ENCODE measurements around the gene DOCK2.
"Not testable (repeated sequence)": the region's sequence is repeated elsewhere in the genome, so short reads cannot be mapped to it uniquely, and the experiment has no call there.

DOCK2 gene

DNA sequence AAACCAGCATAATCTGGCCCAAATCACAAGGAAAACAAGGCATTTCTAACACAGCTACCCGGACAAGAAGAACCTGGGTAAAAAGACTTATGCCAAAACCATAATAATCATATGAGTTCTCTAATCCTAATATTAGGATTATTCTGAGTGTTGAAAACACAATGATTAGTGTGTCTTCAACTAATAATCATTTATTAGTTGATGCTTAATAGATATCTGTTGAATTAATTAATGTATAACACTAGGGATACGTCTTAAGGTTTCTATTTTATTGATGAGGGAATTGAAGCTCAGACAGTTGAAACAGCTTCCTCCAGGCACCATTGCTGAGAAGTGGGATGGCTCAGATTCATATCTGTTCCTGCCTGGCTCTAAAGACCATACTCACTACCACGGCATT lies 112.2 kb downstream of the DOCK2 start:
- H3K9me3 ChIP-seq = no peaks in the 10 kb centered on the region
- peaks cover 11 to 13% of the 10 kb centered on the region in 2 experiments for H3K4me1 ChIP-seq (ENCODE audit: control insufficient read depth in 1 of 2, insufficient read depth in 1 of 2, low read depth in 1 of 2, low read length in 1 of 2)
- peaks cover 88% of the 10 kb centered on the region for H3K36me3 ChIP-seq
- no peak overlapping the region for H3K4me3 ChIP-seq (ENCODE audit: low read depth in 1 of 2, low read length in 1 of 2)
- H3K27ac ChIP-seq = no peak overlapping the region
- no peaks in the 10 kb centered on the region for H3K27me3 ChIP-seq
- TF ChIP-seq, protein P1, sequence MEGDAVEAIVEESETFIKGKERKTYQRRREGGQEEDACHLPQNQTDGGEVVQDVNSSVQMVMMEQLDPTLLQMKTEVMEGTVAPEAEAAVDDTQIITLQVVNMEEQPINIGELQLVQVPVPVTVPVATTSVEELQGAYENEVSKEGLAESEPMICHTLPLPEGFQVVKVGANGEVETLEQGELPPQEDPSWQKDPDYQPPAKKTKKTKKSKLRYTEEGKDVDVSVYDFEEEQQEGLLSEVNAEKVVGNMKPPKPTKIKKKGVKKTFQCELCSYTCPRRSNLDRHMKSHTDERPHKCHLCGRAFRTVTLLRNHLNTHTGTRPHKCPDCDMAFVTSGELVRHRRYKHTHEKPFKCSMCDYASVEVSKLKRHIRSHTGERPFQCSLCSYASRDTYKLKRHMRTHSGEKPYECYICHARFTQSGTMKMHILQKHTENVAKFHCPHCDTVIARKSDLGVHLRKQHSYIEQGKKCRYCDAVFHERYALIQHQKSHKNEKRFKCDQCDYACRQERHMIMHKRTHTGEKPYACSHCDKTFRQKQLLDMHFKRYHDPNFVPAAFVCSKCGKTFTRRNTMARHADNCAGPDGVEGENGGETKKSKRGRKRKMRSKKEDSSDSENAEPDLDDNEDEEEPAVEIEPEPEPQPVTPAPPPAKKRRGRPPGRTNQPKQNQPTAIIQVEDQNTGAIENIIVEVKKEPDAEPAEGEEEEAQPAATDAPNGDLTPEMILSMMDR (IDR thresholded peaks at IDR 0.05) = no peak

DNA sequence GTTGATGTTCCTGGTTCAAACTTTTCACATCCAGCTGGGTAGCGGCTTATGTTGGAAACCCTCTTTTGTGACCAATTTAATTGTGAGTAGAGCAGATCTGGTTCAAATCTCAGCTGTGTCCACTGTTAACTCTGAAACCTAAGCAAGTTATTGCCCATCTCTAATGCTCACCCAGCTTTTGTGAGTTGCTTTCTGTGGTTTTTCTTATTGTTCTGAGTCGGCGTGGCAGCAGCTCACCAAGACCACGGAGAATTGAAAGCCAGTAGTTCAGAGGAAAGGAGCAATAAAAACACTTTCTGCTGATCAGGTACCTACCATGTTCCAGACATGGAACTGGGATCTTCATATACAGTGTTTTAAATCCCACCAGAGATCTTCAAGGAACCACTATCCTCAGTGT lies 114.4 kb downstream of the DOCK2 start:
- H3K27me3 ChIP-seq = no peaks in the 10 kb centered on the region
- peaks cover 82% of the 10 kb centered on the region for H3K36me3 ChIP-seq
- H3K4me3 ChIP-seq (ENCODE audit: low read depth in 1 of 2, low read length in 1 of 2) = no peak overlapping the region

DNA sequence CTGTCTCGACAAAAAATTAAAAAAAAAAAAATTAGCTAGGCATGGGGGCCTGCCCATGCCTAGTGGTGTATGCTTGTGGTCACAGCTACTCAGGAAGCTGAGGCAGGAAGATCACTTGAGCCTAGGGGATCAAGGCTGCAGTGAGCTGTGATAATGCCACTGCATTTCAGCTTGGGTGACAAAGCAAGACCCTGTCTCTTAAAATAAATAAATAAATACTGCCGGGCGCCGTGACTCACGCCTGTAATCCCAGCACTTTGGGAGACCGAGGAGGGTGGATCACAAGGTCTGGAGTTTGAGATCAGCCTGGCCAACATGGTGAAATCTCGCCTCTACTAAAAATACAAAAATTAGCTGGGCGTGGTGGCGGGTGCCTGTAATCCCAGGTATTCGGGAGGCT lies 115.5 kb downstream of the DOCK2 start:
- Histone ChIP-seq H3K36me3 (peaks cover 81% of the 10 kb centered on the region), H3K4me1 (ENCODE audit: control insufficient read depth in 1 of 2, insufficient read depth in 1 of 2, low read depth in 1 of 2, low read length in 1 of 2) (peaks cover 12 to 14% of the 10 kb centered on the region in 2 experiments), H3K27ac (peak overlapping the region; percentile 81)
- not testable (repeated sequence) for H3K9me3 ChIP-seq; H3K4me3 ChIP-seq (ENCODE audit: low read depth in 1 of 2, low read length in 1 of 2); H3K27me3 ChIP-seq

More for the DNA sequence above, 114.4 kb downstream of the DOCK2 start:
- TF ChIP-seq, protein P1 (IDR thresholded peaks at IDR 0.05) = no peak
- no peaks in the 10 kb centered on the region for H3K9me3 ChIP-seq
- no peak overlapping the region for H3K27ac ChIP-seq
- peaks cover 12 to 14% of the 10 kb centered on the region in 2 experiments for H3K4me1 ChIP-seq (ENCODE audit: control insufficient read depth in 1 of 2, insufficient read depth in 1 of 2, low read depth in 1 of 2, low read length in 1 of 2)

DNA sequence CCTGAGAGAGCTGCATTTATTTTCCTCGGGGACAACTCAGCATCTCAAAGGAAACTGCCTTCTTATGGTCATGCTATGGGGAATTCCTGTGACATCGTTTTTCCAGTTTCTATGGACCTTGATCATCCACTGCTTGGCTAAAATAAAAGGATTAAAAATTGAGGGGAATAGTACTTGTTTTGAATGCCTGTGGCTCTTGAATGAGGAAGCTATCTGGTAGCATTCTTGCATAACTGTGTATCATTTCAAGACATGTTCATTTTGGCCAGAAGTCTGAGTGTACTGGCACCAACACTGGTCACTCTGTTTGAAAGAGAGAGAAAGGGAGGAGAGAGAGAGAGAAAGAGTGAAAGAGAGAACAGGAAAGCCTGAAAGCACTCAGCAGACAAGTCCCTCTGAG lies 116.7 kb downstream of the DOCK2 start:
- Histone ChIP-seq H3K4me3 (ENCODE audit: low read depth in 1 of 2, low read length in 1 of 2) (no peak overlapping the region), H3K4me1 (ENCODE audit: control insufficient read depth in 1 of 2, insufficient read depth in 1 of 2, low read depth in 1 of 2, low read length in 1 of 2) (peaks cover 12 to 14% of the 10 kb centered on the region in 2 experiments), H3K36me3 (peaks cover 77% of the 10 kb centered on the region), H3K9me3 (no peaks in the 10 kb centered on the region), H3K27me3 (no peaks in the 10 kb centered on the region), H3K27ac (peak overlapping the region; percentile 81)
- TF ChIP-seq, protein P1 (IDR thresholded peaks at IDR 0.05) = no peak

DNA sequence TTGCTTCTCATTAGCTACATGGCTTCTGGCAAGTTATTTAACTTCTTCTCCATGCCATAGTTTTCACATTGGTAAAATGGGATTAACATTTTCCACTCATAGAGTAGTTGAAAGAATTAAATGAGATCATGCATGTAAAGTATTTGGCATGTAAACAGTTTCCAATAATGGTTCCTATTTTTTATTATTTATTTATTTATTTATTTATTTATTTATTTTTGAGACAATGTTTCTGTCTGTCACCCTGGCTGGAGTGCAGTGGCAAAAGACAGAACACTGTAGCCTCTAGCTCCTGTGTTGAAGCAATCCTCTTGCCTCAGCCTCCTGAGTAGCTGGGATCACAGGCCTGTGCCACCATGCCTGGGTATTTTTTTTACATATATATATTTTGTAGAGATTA lies 117.7 kb downstream of the DOCK2 start:
- Histone ChIP-seq H3K27ac (peak overlapping the region; percentile 81), H3K36me3 (peaks cover 77% of the 10 kb centered on the region), H3K27me3 (no peaks in the 10 kb centered on the region), H3K4me3 (ENCODE audit: low read depth in 1 of 2, low read length in 1 of 2) (no peak overlapping the region), H3K9me3 (no peaks in the 10 kb centered on the region), H3K4me1 (ENCODE audit: control insufficient read depth in 1 of 2, insufficient read depth in 1 of 2, low read depth in 1 of 2, low read length in 1 of 2) (peaks cover 12 to 14% of the 10 kb centered on the region in 2 experiments)
- TF ChIP-seq, protein P1 (IDR thresholded peaks at IDR 0.05) = no peak

DNA sequence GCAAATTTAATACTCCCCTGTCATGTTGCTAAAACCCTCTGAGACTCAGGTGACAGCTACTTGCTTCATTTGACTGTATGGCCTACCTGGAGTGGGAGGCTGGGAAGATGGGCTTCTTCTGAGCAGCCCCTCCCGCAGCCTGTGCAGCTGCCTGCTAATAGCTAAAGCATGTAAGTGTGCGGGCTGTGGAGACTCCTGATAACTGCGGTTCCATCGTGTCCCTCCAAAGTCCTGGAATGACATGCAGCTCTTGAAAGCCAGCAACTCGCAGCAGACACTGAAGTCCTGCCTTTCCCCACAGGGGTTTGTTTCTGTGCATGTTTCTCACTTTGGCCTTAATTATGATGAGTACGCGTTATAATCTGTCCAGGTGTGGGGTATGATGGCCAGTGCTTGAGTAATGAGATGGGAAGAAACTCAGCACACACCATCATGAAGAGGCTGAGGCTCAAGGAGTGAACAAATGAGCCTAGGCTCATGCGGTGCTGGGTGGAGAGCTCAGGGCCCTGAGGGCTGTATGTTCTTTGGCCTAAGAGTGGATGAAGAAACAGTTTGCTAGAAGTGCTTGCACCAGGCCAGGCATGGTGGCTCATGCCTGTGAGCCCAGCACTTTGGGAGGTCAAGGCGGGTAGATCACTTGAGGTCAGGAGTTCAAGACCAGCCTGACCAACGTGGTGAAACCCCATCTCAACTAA lies 119.1 kb downstream of the DOCK2 start:
- H3K4me3 ChIP-seq (ENCODE audit: low read depth in 1 of 2, low read length in 1 of 2) = no peak overlapping the region
- H3K27ac ChIP-seq = no peak overlapping the region
- TF ChIP-seq, protein P1 (IDR thresholded peaks at IDR 0.05) = no peak
- no peaks in the 10 kb centered on the region for H3K9me3 ChIP-seq
- H3K4me1 ChIP-seq (ENCODE audit: control insufficient read depth in 1 of 2, insufficient read depth in 1 of 2, low read depth in 1 of 2, low read length in 1 of 2) = peaks cover 12 to 14% of the 10 kb centered on the region in 2 experiments
- H3K27me3 ChIP-seq = no peaks in the 10 kb centered on the region
- H3K36me3 ChIP-seq = peaks cover 77% of the 10 kb centered on the region
